Transverse colon (tissue), 4 donors: ENCODE data around the gene SLC12A7.

Experiments used
- CTCF ChIP-seq, 5 experiments: fragments of 200-600 bp in 3 of 5; fragments of 450-650 bp in 2 of 5; sonication (generic) in 3 of 5; IDR thresholded peaks; 1 replicate in 2 of 5; 2 replicates in 3 of 5; pipeline ENCODE4 v1.5.1; 2016 to 2017; ENCODE audit warnings: antibody characterized with exemption in 5 of 5, inconsistent platforms in 3 of 5, mild to moderate bottlenecking in 2 of 5, moderate library complexity in 1 of 5
- EP300 ChIP-seq: sonication (generic); formaldehyde crosslinking; IDR thresholded peaks from one replicate; pipeline ENCODE4 v1.6.1; 2017; ENCODE audit warnings: antibody characterized with exemption, low read depth
- POLR2AphosphoS5 ChIP-seq, 3 donors: sonication (generic); formaldehyde crosslinking; IDR thresholded peaks; one replicate each; pipeline ENCODE4 v1.6.1; 2016; ENCODE audit warnings: antibody characterized with exemption in 3 of 3

- no peak for TF ChIP-seq CTCF (IDR thresholded peaks at IDR 0.05)
- TF ChIP-seq EP300 = no peak
- no peak for TF ChIP-seq POLR2AphosphoS5 (IDR thresholded peaks at IDR 0.05)
Measured at GRCh38 chr5:1010641-1011046, 101.2 kb downstream of the SLC12A7 start.
